Fibroblast of skin of right biceps (primary cell): Measurements from ENCODE around the gene C2CD2L.
"Not testable (repeated sequence)": the region's sequence is repeated elsewhere in the genome, so short reads cannot be mapped to it uniquely, and the experiment has no call there.

ENCODE experiments used
- DNase-seq: peaks from one replicate; pipeline ENCODE4 v3.0.0-alpha.2; 2013

The C2CD2L gene

DNA sequence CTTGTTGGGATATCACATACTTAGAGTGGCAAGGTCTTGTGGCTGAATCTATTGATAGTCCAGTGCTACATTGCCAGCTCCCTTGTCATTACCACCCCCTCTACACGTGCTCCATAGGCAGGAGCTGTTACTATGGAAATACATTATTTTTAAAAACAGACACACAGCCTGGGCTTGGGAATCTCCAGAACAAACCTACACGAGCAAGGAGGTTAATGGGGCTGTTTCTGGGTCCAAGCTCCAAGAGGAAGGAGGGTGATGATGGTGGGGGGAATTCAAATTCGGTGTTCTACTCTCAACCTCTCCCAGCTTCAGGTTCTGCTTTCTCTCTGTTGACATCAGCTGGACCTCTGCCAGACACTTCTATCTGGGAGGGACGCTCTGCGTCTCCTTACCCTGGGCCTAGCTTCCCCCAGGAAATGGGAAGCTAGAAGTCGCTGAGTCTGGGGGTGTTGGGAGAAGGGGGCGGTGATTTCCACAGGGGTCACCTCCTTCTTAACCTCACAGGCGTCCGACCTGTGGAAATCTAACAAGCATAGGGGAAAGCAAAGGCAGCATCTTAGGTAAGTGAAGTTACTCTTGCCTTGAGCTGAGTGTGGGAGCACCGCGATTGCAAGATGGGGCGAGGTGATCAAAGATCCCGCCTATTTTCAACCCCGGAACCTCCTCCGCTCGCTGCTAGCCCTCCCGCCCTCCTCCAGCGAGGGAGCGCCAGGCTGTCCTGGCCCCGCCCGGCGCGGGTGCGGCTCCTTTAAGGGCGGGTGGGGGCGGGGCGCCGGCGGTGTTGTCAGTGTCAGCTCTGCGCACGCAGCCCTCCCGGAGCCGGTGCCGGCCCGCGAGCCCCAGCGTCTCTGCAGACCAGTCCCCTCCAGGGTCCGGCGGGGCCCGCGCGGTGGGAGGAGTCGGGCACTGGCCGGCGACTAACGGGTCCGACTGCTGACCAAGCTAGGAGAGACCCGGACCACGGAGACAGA lies at the start of gene C2CD2L:
C2CD2L (plus strand) TSS at position 781 of the 974 bp plus-strand sequence. CDS start 398 bp downstream, outside the sequence.
- peak; percentile 93 for DNase-seq

DNA sequence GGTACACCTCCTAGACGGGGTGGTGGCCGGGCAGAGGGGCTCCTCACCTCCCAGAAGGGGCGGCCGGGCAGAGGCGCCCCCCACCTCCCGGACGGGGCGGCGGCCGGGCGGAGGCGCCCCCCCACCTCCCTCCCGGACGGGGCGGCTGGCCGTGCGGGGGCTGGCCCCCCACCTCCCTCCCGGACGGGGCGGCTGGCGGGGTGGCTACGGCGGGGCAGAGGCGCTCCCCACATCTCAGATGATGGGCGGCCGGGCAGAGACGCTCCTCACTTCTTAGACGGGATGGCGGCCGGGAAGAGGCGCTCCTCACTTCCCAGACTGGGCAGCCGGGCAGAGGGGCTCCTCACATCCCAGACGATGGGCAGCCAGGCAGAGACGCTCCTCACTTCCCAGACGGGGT lies 48.0 kb upstream of the C2CD2L start:
- not testable (repeated sequence) for DNase-seq

DNA sequence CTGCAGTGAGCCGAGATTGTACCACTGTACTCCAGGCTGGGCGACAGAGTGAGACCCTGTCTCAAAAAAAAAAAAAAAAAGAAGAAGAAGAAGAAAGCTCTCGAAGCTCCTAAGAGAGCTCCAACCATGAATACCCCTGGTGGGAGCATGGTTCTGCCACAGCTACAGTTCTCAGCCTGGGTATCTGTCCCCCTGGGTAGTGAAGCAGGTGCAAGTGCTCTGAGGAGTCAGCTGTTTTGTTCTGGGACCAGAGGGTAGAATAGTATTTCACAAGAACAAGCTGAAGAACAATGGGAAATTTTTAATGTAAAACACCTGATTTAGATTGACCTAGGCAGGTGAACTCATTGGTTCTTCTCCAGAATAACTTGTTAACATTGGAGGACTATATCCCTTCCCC lies 45.9 kb upstream of the C2CD2L start:
- no peak for DNase-seq

DNA sequence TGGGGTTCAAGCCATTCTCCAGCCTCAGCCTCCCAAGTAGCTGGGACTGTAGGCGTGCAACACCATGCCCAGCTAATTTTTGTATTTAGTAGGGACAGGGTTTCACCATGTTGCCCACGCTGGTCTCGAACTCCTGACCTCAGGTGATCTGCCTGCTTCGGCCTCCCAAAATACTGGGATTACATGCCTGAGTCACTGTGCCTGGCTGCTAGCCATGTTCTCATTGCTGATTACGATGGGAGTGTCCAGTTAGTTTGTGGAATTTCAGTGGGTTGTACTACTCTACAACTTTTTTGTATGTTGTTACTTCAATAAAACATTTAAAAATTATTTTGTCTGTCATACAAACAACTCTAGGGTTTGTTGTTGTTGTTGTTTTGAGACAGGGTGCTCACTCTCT lies 44.4 kb upstream of the C2CD2L start:
- DNase-seq, result peak; percentile 49

DNA sequence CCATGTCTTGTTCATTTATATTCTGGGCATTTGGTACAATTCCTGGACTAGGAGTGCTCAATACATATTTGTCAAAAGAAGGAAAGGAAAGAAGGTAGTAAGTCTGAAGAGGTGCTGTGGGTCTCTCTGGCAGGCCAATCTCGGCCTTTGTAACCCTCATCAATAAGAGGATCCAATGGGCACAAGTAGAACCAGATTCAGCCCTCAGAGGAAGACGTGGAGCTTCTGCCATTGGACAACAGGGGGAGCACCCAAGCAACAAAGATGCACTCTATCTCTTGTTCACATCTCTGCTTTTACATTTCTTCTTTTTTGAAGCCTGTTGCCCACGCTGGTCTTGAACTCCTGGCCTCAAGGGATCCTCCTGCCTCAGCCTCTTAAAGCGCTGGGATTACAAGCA lies 41.8 kb upstream of the C2CD2L start:
- peak; percentile 31 for DNase-seq

DNA sequence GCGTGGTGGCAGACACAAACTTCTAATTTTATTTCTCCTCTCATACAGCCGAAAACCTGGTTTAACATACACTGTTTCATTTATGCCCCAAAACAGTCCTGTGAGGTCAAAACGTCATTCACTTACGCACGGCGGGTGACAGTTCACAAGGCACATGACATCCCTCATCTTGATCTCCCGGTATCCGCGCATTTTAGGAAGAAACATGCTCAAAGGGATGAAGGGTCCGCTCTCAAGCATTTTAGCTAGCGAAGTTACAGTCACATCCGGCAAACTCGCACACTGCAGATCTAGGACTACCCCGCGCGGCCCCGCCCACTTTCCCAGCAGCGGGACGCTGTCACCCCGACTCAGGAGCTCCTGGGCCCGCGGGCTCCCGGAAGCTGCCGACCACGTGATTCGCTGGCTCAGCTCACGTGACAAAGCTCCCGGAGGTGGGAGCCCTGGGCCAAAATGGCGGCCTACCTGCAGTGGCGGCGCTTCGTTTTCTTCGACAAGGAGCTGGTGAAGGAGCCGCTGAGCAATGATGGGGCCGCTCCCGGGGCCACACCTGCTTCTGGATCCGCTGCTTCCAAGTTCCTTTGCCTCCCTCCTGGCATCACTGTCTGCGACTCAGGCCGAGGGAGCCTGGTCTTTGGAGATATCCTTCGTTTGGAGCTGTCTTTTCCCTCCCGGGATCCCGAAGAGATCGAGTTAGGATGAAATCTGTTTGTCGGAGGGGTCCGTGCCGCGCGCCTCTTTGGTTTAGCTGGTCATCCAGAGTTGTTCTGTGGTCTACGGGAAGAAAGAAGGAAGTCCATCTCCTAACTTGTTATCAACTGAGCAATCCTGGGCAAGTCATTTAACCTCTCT lies 39.5 kb upstream of the C2CD2L start, which contains the start of gene VPS11:
VPS11 (plus strand) TSS at position 448 of the 852 bp plus-strand sequence; CDS start at position 454, 6 bp downstream.
- DNase-seq, result peak; percentile 96

DNA sequence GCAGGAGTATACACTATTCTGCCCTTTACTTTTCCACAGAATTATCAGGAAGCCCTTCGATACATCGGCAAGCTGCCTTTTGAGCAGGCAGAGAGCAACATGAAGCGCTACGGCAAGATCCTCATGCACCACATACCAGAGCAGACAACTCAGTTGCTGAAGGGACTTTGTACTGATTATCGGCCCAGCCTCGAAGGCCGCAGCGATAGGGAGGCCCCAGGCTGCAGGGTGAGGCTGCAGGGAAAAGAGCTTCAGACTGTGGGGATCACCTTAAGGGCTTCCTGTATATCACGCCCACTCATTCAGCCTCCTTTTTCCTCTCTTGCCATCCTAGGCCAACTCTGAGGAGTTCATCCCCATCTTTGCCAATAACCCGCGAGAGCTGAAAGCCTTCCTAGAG lies 29.3 kb upstream of the C2CD2L start:
- DNase-seq, result no peak

DNA sequence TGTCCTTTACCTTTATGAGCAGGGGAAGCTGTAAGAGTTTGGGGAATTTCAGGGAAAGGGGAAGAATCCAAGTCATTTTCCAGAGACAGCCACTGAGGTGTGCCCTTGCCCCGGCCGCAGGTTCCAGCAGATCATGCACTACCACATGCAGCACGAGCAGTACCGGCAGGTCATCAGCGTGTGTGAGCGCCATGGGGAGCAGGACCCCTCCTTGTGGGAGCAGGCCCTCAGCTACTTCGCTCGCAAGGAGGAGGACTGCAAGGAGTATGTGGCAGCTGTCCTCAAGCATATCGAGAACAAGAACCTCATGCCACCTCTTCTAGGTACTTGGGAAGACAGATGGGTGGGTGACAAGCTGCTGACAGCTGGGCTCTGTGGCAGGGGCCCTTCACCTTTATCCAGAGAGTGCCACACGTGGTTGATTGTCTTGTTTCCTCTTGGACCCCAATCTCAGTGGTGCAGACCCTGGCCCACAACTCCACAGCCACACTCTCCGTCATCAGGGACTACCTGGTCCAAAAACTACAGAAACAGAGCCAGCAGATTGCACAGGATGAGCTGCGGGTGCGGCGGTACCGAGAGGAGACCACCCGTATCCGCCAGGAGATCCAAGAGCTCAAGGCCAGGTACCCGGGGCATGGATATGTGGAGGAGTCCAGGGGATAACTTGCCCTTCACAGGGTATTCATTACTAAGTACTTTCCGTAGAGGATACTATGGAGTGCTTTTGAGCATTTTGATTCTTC lies 28.3 kb upstream of the C2CD2L start:
- DNase-seq, result no peak

DNA sequence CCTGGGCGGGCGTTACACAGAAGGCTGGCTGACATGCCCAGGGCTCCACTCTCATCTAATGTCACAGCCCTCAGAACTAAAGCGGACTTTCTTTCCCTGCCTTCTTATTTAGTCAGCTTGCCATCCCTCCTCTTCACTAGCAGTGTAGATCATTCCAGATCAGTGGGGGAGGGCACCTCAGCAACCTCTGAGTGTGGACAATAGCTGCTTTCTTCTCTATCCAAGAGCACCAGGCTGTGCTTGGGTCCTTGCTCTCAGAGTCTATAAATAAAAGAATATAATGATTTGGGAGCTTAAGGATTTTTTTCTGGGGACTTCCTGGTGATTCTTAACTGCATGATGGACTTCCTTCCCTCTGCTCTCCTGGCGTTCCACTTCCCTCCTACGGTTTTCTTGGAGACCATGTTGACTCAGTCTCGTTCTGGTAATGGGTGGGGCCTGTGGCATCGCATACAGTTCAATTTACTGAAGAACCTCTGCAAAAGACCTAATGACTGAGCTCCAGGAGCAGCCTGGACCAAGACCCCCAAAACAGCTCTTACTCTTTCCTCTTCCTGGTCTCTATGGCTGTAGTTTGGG lies 25.4 kb upstream of the C2CD2L start:
- no peak for DNase-seq

DNA sequence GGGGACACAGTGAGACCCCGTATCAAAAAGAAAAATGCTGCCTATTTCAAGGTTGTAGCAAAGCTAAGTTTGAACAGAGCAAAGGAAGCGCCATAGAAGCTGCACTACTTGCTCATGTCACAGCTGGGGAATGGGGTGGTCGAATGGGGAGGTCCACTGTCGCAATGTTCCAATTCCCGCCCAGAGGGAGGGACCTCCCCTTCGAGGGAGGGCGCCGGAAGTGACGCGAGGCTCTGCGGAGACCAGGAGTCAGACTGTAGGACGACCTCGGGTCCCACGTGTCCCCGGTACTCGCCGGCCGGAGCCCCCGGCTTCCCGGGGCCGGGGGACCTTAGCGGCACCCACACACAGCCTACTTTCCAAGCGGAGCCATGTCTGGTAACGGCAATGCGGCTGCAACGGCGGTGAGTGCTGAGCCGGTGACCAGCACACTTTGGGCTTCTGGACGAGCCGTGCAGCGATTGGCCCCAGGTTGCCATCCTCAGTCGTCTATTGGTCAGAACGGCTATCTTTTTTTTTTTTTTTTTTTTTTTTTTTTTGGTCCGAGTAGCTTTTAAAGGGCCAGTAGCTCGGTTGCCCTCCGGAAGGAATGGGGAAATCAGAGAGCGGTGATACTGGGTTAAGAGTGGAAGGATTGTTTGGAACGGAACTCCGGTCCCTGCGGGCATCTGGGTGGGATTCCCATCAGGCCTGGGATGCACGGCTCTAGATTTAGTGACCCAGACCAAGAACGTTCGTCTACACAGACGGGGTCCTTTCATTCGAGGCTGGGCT lies 22.3 kb upstream of the C2CD2L start, which contains the start of gene HMBS:
HMBS (plus strand) TSS at position 219 of the 774 bp plus-strand sequence; CDS start at position 372, 153 bp downstream.
- DNase-seq, result peak; percentile 95

DNA sequence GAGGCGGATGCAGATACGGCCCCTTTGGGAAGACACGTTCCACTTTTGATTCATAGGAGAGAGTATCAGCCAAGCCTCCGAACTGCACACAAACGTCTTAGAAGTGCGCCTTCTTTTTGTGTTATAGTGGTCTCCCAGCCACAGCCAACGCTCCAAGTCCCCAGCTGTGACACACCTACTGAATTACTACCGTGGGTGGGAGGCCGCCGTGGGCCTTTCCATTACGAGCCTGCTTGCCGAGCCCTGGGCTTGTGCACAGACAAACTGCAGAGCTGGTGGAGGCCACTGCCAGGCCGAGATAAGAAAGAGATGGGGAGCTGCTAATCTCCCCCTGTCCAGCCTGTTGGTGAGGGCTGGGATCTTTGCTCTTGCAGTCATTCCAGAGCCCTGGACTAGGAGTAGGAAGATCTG lies 21.7 kb upstream of the C2CD2L start:
- peak; percentile 27 for DNase-seq

DNA sequence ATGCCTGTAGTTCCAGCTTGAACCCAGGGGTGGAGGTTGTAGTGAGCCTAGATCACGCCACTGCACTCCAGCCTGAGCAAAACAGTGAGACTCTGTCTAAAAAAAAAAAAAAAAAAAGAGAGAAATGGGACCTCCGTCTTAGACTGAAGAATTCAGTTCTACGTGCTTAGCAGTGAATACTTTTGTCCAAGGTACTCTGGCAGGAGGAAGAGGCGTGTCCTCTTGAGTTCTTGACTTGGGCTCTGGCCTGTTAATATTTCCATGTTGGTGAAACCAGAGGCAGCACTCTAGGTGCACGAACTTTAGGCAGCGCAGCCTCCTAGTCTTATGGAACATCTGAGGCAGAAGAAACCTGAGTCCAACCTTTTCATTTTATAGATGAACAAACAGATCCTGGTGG lies 20.0 kb upstream of the C2CD2L start:
- DNase-seq, result no peak

DNA sequence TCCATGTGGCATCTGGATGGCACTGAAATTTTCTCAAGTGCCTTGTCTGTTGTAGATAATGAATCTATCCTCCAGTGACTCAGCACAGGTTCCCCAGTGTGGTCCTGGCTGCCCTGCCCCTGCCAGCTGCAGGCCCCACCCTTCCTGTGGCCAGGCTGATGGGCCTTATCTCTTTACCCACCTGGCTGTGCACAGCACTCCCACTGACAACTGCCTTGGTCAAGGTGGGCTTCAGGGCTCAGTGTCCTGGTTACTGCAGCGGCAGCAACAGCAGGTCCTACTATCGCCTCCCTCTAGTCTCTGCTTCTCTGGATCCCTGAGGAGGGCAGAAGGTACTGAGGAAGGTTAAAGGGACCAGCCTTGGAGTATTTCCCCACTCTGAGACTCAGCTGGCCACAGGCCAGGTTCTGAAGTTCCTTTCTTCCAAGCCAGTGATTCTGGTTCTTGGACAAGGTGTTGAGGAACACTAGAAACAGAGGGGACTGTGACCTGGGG lies 19.4 kb upstream of the C2CD2L start:
- no peak for DNase-seq

DNA sequence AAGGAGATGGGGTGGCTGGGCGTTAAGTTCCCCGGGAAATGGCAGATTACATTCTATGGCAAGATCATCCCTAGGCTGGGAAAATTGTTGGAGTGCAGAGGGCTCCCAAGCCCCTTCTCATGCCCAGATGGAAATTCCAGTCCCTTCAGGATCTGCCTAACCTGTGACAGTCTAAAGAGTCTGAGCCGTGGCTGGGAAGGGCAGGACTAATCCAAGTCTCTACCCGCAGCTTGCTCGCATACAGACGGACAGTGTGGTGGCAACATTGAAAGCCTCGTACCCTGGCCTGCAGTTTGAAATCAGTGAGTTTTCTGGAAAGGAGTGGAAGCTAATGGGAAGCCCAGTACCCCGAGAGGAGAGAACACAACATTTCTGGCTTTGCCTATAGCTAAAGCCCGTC lies 18.7 kb upstream of the C2CD2L start:
- no peak for DNase-seq

DNA sequence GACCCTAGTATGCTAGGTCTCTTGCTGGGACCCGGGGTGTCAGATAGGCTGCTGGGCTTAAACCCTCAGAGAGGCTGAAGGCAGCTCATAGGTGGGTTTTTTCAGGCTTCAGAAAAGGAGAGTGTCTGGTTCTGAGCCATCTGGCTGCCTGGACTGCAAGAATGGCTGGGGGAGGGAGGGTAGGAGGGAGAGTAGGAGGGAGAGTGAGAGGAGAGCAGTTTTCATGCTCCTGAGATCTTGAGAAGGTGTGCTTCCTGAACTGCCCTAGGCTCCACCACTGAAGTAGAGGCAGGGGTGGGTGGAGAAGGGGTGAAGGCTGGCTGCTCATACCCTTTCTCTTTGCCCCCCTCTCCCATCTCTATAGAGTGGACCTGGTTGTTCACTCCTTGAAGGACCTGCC lies 17.8 kb upstream of the C2CD2L start:
- no peak for DNase-seq

DNA sequence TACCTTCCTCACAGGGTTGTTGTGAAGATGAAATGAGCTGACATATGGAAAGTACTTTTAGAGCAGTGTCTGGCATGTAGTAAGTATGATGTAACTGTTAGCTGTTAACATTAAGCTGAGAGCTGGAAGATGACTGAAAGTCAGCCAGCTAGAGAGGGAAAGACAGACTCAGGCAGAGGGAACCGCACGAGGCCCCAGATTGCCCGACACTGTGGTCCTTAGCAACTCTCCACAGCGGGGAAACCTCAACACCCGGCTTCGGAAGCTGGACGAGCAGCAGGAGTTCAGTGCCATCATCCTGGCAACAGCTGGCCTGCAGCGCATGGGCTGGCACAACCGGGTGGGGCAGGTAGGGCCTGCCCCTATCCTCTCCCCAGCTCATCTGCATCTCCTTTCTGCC lies 16.0 kb upstream of the C2CD2L start:
- DNase-seq, result no peak

DNA sequence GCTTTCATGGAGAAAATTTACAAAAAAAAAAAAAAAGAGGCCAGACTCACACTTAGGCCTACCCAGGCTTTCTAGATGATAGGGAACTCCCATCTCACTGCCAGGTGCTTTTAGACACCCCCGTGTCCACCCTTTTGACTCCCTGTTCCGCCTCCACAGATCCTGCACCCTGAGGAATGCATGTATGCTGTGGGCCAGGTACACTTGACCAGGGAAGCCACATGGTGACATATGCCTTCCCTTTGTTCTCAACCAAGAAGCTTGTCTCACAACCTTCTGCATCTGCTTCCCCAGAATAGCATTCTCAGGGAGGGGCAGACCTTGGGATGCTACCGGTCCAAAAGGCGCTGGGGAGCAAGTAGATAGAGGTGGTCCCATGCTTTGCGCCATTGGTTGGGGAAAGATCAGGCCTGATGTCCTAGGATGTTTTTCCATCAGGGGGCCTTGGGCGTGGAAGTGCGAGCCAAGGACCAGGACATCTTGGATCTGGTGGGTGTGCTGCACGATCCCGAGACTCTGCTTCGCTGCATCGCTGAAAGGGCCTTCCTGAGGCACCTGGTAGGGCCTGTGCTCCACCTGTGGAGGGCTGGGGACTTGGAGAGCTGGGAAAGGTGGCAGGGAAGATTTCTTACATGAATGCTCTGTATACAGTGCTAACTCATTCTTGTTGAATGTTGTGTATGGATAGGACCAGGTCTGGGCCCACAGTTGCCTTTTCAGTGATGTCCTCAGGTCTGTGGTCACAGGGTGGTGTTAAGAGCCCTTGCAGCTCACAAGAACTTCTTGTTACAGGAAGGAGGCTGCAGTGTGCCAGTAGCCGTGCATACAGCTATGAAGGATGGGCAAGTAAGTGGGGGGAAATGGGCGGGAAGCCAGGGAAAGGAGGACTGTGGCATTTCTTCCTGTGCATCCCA lies 14.9 kb upstream of the C2CD2L start:
- no peak for DNase-seq

DNA sequence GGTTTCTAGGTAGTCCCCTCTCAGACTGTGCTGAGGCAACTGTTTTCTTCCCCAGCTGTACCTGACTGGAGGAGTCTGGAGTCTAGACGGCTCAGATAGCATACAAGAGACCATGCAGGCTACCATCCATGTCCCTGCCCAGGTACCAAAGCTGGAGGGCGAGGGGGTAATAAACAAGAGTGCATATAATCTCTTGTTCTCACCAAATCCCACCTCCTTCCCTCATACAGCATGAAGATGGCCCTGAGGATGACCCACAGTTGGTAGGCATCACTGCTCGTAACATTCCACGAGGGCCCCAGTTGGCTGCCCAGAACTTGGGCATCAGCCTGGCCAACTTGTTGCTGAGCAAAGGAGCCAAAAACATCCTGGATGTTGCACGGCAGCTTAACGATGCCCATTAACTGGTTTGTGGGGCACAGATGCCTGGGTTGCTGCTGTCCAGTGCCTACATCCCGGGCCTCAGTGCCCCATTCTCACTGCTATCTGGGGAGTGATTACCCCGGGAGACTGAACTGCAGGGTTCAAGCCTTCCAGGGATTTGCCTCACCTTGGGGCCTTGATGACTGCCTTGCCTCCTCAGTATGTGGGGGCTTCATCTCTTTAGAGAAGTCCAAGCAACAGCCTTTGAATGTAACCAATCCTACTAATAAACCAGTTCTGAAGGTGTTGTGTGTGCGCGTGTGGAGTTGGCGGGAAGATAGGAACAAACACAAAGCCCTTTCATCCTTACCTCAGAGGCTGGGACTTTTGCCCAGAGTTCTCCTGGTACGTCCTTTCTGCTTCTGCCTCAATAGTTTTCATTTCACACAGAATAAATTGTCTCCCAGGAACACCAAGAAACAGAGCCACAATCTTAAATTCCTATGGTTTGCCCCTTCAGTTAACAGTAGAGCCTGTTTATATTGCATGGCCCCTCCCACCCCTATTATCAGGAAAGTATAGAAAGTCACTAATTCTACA lies 14.0 kb upstream of the C2CD2L start:
- no peak for DNase-seq
